Transverse colon (tissue), 4 donors: ENCODE data around the gene EPB41L1. TPM values are rescaled to one million over a fixed set of nuclear protein-coding genes. Genes with fewer than 3 reads are reported as not detected.

Experiments
- DNase-seq: peaks from one replicate; pipeline ENCODE4 v3.0.0-alpha.2; 2019
- H3K27ac ChIP-seq, 4 donors: fragments of 200-600 bp; sonication (generic); 2 replicates each; pipeline ENCODE4 v1.5.1; 2016 to 2018; ENCODE audit warnings: inconsistent platforms in 4 of 4
- H3K27me3 ChIP-seq: fragments of 200-600 bp; sonication (generic); 2 replicates; pipeline ENCODE4 v1.5.1; 2017; ENCODE audit warnings: inconsistent platforms
- H3K36me3 ChIP-seq, 4 donors: fragments of 200-600 bp; sonication (generic); 2 replicates each; pipeline ENCODE4 v1.5.1; 2017 to 2019; ENCODE audit warnings: inconsistent platforms in 4 of 4
- H3K4me1 ChIP-seq, 4 donors: fragments of 200-600 bp; sonication (generic); 2 replicates each; pipeline ENCODE4 v1.5.1; 2017 to 2020; ENCODE audit warnings: inconsistent platforms in 4 of 4
- H3K4me3 ChIP-seq, 4 donors: fragments of 200-600 bp; sonication (generic); 1 replicate in 1 of 4; 2 replicates in 3 of 4; pipeline versions ENCODE4 v1.5.1 to v1.6.1; 2017 to 2019; ENCODE audit warnings: inconsistent platforms in 4 of 4
- H3K9me3 ChIP-seq, 2 donors: fragments of 200-600 bp; sonication (generic); 2 replicates each; pipeline ENCODE4 v1.5.1; 2017 to 2019; ENCODE audit warnings: inconsistent platforms in 2 of 2
- EP300 ChIP-seq: sonication (generic); formaldehyde crosslinking; IDR thresholded peaks from one replicate; pipeline ENCODE4 v1.6.1; 2017; ENCODE audit warnings: antibody characterized with exemption, low read depth
- POLR2A ChIP-seq: fragments of 450-650 bp; IDR thresholded peaks from one replicate; pipeline ENCODE4 v1.6.1; 2016; ENCODE audit warnings: antibody characterized with exemption, mild to moderate bottlenecking, moderate library complexity
- POLR2AphosphoS5 ChIP-seq, 3 donors: sonication (generic); formaldehyde crosslinking; IDR thresholded peaks; one replicate each; pipeline ENCODE4 v1.6.1; 2016; ENCODE audit warnings: antibody characterized with exemption in 3 of 3
- WGBS, 2 donors: methylation state at CpG; one replicate each; pipeline ENCODE4 v1.1.5; 2018; ENCODE audit warnings: low coverage in 1 of 2; 5-methylcytosine and 5-hydroxymethylcytosine counted together
- in situ Hi-C, 4 donors: fragments of 200-750 bp; cut with MboI; loops; one replicate each; pipeline versions ENCODE4 v1.15.0 to v1.15.1; 2017; ENCODE audit warnings: low sequenced_read_pairs in 3 of 4, low pct_ligation_motif_present in 1 of 4, low pct_unique_long_range_greater_than_20kb in 1 of 4
- intact Hi-C: fragments of 100-400 bp; cut with DNase I; formaldehyde crosslinking; loops from one replicate; pipeline ENCODE4 v1.15.1; 2023; ENCODE audit warnings: low total_unique reads
- total RNA-seq, 4 donors: library from RNA; depleted of rRNA; stranded (reverse); fragments of >200 nt; gene quantifications; one replicate each; pipeline ENCODE4 v1.1.0, GENCODE V29; 2016
- TF ChIP-seq, protein P1 (sequence below), 5 experiments: fragments of 200-600 bp in 3 of 5; fragments of 450-650 bp in 2 of 5; sonication (generic) in 3 of 5; IDR thresholded peaks; 1 replicate in 2 of 5; 2 replicates in 3 of 5; pipeline ENCODE4 v1.5.1; 2016 to 2017; ENCODE audit warnings: antibody characterized with exemption in 5 of 5, inconsistent platforms in 3 of 5, mild to moderate bottlenecking in 2 of 5, moderate library complexity in 1 of 5

EPB41L1 gene
- total RNA-seq, 4 donors from 2014 or later, result 36.4 to 167 (median 79.4) TPM

GRCh38 chr20:36238153-36238552 lies 83.6 kb downstream of the EPB41L1 start:
- intact Hi-C loops, result no loop called here
- TF ChIP-seq EP300 (no peak), POLR2AphosphoS5 (IDR thresholded peaks at IDR 0.05) (no peak), POLR2A (no peak)
- TF ChIP-seq, protein P1, sequence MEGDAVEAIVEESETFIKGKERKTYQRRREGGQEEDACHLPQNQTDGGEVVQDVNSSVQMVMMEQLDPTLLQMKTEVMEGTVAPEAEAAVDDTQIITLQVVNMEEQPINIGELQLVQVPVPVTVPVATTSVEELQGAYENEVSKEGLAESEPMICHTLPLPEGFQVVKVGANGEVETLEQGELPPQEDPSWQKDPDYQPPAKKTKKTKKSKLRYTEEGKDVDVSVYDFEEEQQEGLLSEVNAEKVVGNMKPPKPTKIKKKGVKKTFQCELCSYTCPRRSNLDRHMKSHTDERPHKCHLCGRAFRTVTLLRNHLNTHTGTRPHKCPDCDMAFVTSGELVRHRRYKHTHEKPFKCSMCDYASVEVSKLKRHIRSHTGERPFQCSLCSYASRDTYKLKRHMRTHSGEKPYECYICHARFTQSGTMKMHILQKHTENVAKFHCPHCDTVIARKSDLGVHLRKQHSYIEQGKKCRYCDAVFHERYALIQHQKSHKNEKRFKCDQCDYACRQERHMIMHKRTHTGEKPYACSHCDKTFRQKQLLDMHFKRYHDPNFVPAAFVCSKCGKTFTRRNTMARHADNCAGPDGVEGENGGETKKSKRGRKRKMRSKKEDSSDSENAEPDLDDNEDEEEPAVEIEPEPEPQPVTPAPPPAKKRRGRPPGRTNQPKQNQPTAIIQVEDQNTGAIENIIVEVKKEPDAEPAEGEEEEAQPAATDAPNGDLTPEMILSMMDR (IDR thresholded peaks at IDR 0.05), result no peak

DNA sequence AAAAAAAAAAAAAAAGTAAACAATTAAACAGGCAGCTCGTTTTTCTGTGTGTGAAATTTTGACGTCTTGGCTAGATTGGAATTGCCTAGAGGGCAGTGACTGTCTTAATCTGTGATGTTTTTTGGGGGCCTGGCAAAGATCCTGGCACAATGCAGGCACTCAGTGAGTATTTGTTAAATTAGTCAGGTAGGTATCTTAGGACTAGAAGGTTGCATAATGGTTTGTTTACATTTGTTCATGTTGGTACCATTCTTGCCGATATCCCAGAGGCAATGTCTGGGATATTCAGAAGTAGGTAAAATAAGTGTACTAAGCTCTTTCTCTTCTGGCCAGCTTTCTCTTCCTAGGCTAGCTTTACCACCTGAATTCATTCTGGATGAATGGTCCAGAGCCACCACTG lies 84.2 kb downstream of the EPB41L1 start:
- Histone ChIP-seq H3K9me3 (no peaks in the 10 kb centered on the region), H3K27me3 (no peaks in the 10 kb centered on the region), H3K4me3 (no peak overlapping the region), H3K27ac (no peak overlapping the region), H3K36me3 (peaks cover 0 to 20% (median 7%) of the 10 kb centered on the region in 4 donors), H3K4me1 (peaks cover 16 to 22% (median 20%) of the 10 kb centered on the region in 4 donors)
- 60 to 61% methylated on average over 3 of the region's 3 CpGs for WGBS, 2 donors
- no peak for DNase-seq
- TF ChIP-seq POLR2A, result no peak
- no peak for TF ChIP-seq POLR2AphosphoS5 (IDR thresholded peaks at IDR 0.05)
- TF ChIP-seq, protein P1 (IDR thresholded peaks at IDR 0.05), result no peak
- TF ChIP-seq EP300, result no peak
- in situ Hi-C loops, result no loop called here
- intact Hi-C loops, result no loop called here

More at GRCh38 chr20:36238153-36238552, 83.6 kb downstream of the EPB41L1 start:
- H3K36me3 ChIP-seq, result peaks cover 0 to 20% (median 5%) of the 10 kb centered on the region in 4 donors
- no peak overlapping the region for H3K27ac ChIP-seq
- no peaks in the 10 kb centered on the region for H3K27me3 ChIP-seq
- H3K9me3 ChIP-seq, result no peaks in the 10 kb centered on the region
- WGBS, 2 donors, result 82 to 88% methylated on average over 1 to 3 of the region's 3 CpGs
- DNase-seq, result no peak
- peaks cover 16 to 22% (median 20%) of the 10 kb centered on the region in 4 donors for H3K4me1 ChIP-seq
- in situ Hi-C loops, result no loop called here
- no peak overlapping the region for H3K4me3 ChIP-seq

- in situ Hi-C loops (no loop called here), intact Hi-C loops (no loop called here)
- no peaks in the 10 kb centered on the region for H3K9me3 ChIP-seq
- H3K36me3 ChIP-seq, result peaks cover 0 to 29% (median 10%) of the 10 kb centered on the region in 4 donors
- no peak overlapping the region for H3K27ac ChIP-seq
- no peak for DNase-seq
- WGBS, 2 donors, result 94% methylated on average over 11 of the region's 12 CpGs; no CpG with 5 or more reads in 1 of the 2 donors
- no peaks in the 10 kb centered on the region for H3K27me3 ChIP-seq
- H3K4me3 ChIP-seq, result no peak overlapping the region
- peaks cover 16 to 22% (median 20%) of the 10 kb centered on the region in 4 donors for H3K4me1 ChIP-seq
- TF ChIP-seq, protein P1 (IDR thresholded peaks at IDR 0.05), result no peak
- TF ChIP-seq POLR2A (no peak), POLR2AphosphoS5 (IDR thresholded peaks at IDR 0.05) (no peak)
Measured at GRCh38 chr20:36240076-36240475, 85.5 kb downstream of the EPB41L1 start.

- DNase-seq, result no peak
- in situ Hi-C loops (no loop called here), intact Hi-C loops (no loop called here)
- no peak for TF ChIP-seq POLR2AphosphoS5 (IDR thresholded peaks at IDR 0.05)
- TF ChIP-seq, protein P1 (IDR thresholded peaks at IDR 0.05), result no peak
- TF ChIP-seq EP300, result no peak
- no peak for TF ChIP-seq POLR2A
- 85% methylated on average over 4 of the region's 4 CpGs; no CpG with 5 or more reads in 1 of the 2 donors for WGBS, 2 donors
- Histone ChIP-seq H3K27me3 (no peaks in the 10 kb centered on the region), H3K4me1 (peaks cover 9 to 16% (median 15%) of the 10 kb centered on the region in 4 donors), H3K9me3 (no peaks in the 10 kb centered on the region), H3K27ac (no peak overlapping the region), H3K36me3 (peaks cover 0 to 37% (median 15%) of the 10 kb centered on the region in 4 donors), H3K4me3 (no peak overlapping the region)
Measured at GRCh38 chr20:36241678-36242077, 87.1 kb downstream of the EPB41L1 start.
